HCT116 (cell line): ENCODE data around the gene SLC9A9. TPM values are rescaled to one million over a fixed set of nuclear protein-coding genes. Genes with fewer than 3 reads are reported as not detected.

Experiments used
- ATAC-seq: fragments of 200-7000 bp; cut with Tn5 transposase; 2 replicates; pipeline ENCODE4 v1.9.1; 2020; ENCODE audit warnings: mild to moderate bottlenecking, moderate library complexity
- BruUV-seq: library from RNA; stranded (reverse); fragments of 400-500 nt; replicated peaks from 2 replicates; lab custom pipeline; 2021; lab: Mats Ljungman, UMichigan
- CTCF ChIA-PET: fragments of 300-600 bp; sonication (Branson Sonifier 250); formaldehyde crosslinking; loops from one replicate; lab custom pipeline; 2021; ENCODE audit warnings: antibody characterized with exemption; lab: Charles Lee
- POLR2A ChIA-PET: fragments of 300-600, 350-600 bp; sonication (Branson Sonifier 250); formaldehyde crosslinking; loops from one replicate; lab custom pipeline; 2021; ENCODE audit warnings: antibody characterized with exemption; lab: Charles Lee
- RAD21 ChIA-PET, 2 experiments: fragments of 300-600 bp; sonication (Branson Sonifier 250); formaldehyde crosslinking; loops; one replicate each; lab custom pipeline; 2023; ENCODE audit warnings: low total read pairs in 2 of 2; ENCODE audit not compliant: uncharacterized antibody in 2 of 2, unreplicated experiment in 2 of 2, low non-redundant PET in 1 of 2; lab: Charles Lee
- DNase-seq: peaks from one replicate; pipeline ENCODE4 v3.0.0-alpha.2; 2010; ENCODE audit warnings: low read depth, low spot score
- H2AFZ ChIP-seq: fragments of 200-600 bp; shearing (Covaris generic), sonication (generic); 2 replicates; pipeline ENCODE4 v1.6.1; 2017; ENCODE audit warnings: low read depth, mixed run types, mixed read lengths, antibody characterized with exemption, low read length; ENCODE audit not compliant: poor library complexity, severe bottlenecking
- H3K27ac ChIP-seq: 2 replicates; pipeline ENCODE4 v1.5.1; 2012; ENCODE audit warnings: low read depth, low read length
- H3K27me3 ChIP-seq: fragments of 200-600 bp; sonication (generic); 2 replicates; pipeline ENCODE4 v1.6.1; 2016; ENCODE audit warnings: mixed run types, low read length, mixed read lengths; ENCODE audit not compliant: insufficient read depth
- H3K36me3 ChIP-seq, 2 experiments: fragments of 200-500 bp in 1 of 2; fragments of 200-600 bp in 1 of 2; sonication (Bioruptor generic) in 1 of 2; sonication (generic) in 1 of 2; 2 replicates each; pipeline versions ENCODE4 v1.5.1 to v1.6.1; 2014 to 2016; ENCODE audit warnings: low read length in 2 of 2, inconsistent platforms in 1 of 2, mixed read lengths in 1 of 2, mixed run types in 1 of 2; ENCODE audit not compliant: insufficient read depth in 2 of 2, control insufficient read depth in 1 of 2
- H3K4me1 ChIP-seq, 2 experiments: fragments of 200-600 bp in 1 of 2; sonication (generic) in 1 of 2; 2 replicates each; pipeline versions ENCODE4 v1.5.1 to v1.6.1; 2012 to 2017; ENCODE audit warnings: low read length in 2 of 2, inconsistent platforms in 1 of 2, mild to moderate bottlenecking in 1 of 2, mixed read lengths in 1 of 2, mixed run types in 1 of 2, moderate library complexity in 1 of 2; ENCODE audit not compliant: insufficient read depth in 2 of 2, control insufficient read depth in 1 of 2
- H3K4me2 ChIP-seq: fragments of 200-600 bp; sonication (generic); 2 replicates; pipeline ENCODE4 v1.6.1; 2017; ENCODE audit warnings: mixed run types, low read length, mixed read lengths
- H3K4me3 ChIP-seq, 2 experiments: fragments of 200-600 bp in 1 of 2; sonication (generic) in 1 of 2; replicated peaks in 1 of 2; 2 replicates each; pipeline ENCODE4 v1.5.1; 2011 to 2016; ENCODE audit warnings: low read length in 2 of 2, control low read depth in 1 of 2, low read depth in 1 of 2, mild to moderate bottlenecking in 1 of 2, mixed read lengths in 1 of 2, mixed run types in 1 of 2
- H3K79me2 ChIP-seq: fragments of 200-600 bp; sonication (generic); 2 replicates; pipeline ENCODE4 v1.6.1; 2017; ENCODE audit warnings: mild to moderate bottlenecking, mixed run types, low read length, moderate library complexity, mixed read lengths; ENCODE audit not compliant: insufficient read depth
- H3K9ac ChIP-seq: fragments of 200-600 bp; sonication (generic); 2 replicates; pipeline ENCODE4 v1.6.1; 2016; ENCODE audit warnings: low read length, mixed read lengths
- H3K9me2 ChIP-seq: fragments of 200-600 bp; sonication (generic), shearing (Covaris generic); 2 replicates; pipeline ENCODE4 v1.6.1; 2017; ENCODE audit warnings: mixed run types, mild to moderate bottlenecking, moderate library complexity; ENCODE audit not compliant: insufficient read depth
- H3K9me3 ChIP-seq, 2 experiments: fragments of 200-500 bp in 1 of 2; fragments of 200-600 bp in 1 of 2; sonication (Bioruptor generic) in 1 of 2; sonication (generic) in 1 of 2; 2 replicates each; pipeline ENCODE4 v1.6.1; 2014 to 2017; ENCODE audit warnings: low read length in 2 of 2, mixed read lengths in 2 of 2, inconsistent platforms in 1 of 2, low read depth in 1 of 2, mild to moderate bottlenecking in 1 of 2, mixed run types in 1 of 2, moderate library complexity in 1 of 2; ENCODE audit not compliant: control insufficient read depth in 1 of 2, insufficient read depth in 1 of 2
- H4K20me1 ChIP-seq: fragments of 200-600 bp; sonication (generic), shearing (Covaris generic); 2 replicates; pipeline ENCODE4 v1.6.1; 2017; ENCODE audit warnings: mixed run types, mild to moderate bottlenecking, moderate library complexity; ENCODE audit not compliant: insufficient read depth
- ATF3 ChIP-seq: IDR thresholded peaks from 2 replicates; pipeline ENCODE4 v1.6.1; 2012
- CTCF ChIP-seq, 3 experiments: fragments of 200-600 bp in 1 of 3; sonication (generic) in 1 of 3; IDR thresholded peaks in 2 of 3; conservative IDR thresholded peaks in 1 of 3; 2 replicates each; pipeline ENCODE4 v1.5.1; 2012 to 2017; ENCODE audit warnings: low read depth in 2 of 3, low read length in 2 of 3, antibody characterized with exemption in 1 of 3, borderline replicate concordance in 1 of 3, control low read depth in 1 of 3, mild to moderate bottlenecking in 1 of 3, mixed read lengths in 1 of 3, mixed run types in 1 of 3, moderate library complexity in 1 of 3; ENCODE audit not compliant: insufficient read depth in 1 of 3
- EGR1 ChIP-seq: IDR thresholded peaks from 2 replicates; pipeline ENCODE4 v1.6.1; 2012; ENCODE audit warnings: low read depth
- EZH2 ChIP-seq: fragments of 200-600 bp; sonication (generic); IDR thresholded peaks from 2 replicates; pipeline ENCODE4 v1.6.1; 2017; ENCODE audit warnings: antibody characterized with exemption, mixed run types
- FOSL1 ChIP-seq: IDR thresholded peaks from 2 replicates; pipeline ENCODE4 v1.6.1; 2012; ENCODE audit warnings: low read depth
- MAX ChIP-seq: IDR thresholded peaks from 2 replicates; pipeline ENCODE4 v1.6.1; 2012
- POLR2A ChIP-seq: IDR thresholded peaks from 2 replicates; pipeline ENCODE4 v1.7.0; 2011; ENCODE audit warnings: borderline replicate concordance; ENCODE audit not compliant: insufficient read depth, insufficient read length; ENCODE audit errors: extremely low read depth
- POLR2AphosphoS5 ChIP-seq: IDR thresholded peaks from 2 replicates; pipeline ENCODE4 v1.6.1; 2011; ENCODE audit warnings: mild to moderate bottlenecking, low read depth, low read length, moderate library complexity
- RAD21 ChIP-seq: IDR thresholded peaks from 2 replicates; pipeline ENCODE4 v1.6.1; 2012; ENCODE audit warnings: low read depth, mild to moderate bottlenecking
- SP1 ChIP-seq: IDR thresholded peaks from 2 replicates; pipeline ENCODE4 v1.6.1; 2012; ENCODE audit warnings: low read depth
- ZBTB33 ChIP-seq: IDR thresholded peaks from 2 replicates; pipeline ENCODE4 v1.6.1; 2011; ENCODE audit warnings: mild to moderate bottlenecking, low read length, moderate library complexity; ENCODE audit not compliant: insufficient replicate concordance; ENCODE audit errors: extremely low read depth
- ZFX ChIP-seq: fragments of 450-650 bp; IDR thresholded peaks from 2 replicates; pipeline ENCODE4 v1.6.1; 2017
- ZNF274 ChIP-seq: fragments of 200-500 bp; sonication (Bioruptor generic); IDR thresholded peaks from 2 replicates; pipeline ENCODE4 v1.6.1; 2014; ENCODE audit warnings: mild to moderate bottlenecking, low read depth, low read length, inconsistent platforms
- intact Hi-C: fragments of 100-400 bp; cut with micrococcal nuclease; formaldehyde crosslinking; loops from 2 replicates; pipeline ENCODE4 v1.10.0; 2022
- total RNA-seq: library from RNA; stranded (reverse); gene quantifications from one replicate; pipeline ENCODE4 v1.2.1, GENCODE V29; 2021; ENCODE audit not compliant: unreplicated experiment

The SLC9A9 gene
- total RNA-seq, 1 experiment from 2014 or later = 0.20 TPM

GRCh38 chr3:143811602-143812001, 36.7 kb downstream of the SLC9A9 start:
- no peak for TF ChIP-seq FOSL1
- TF ChIP-seq ZBTB33 = no peak
- TF ChIP-seq ZNF274 = no peak
- no peak for TF ChIP-seq POLR2AphosphoS5
- TF ChIP-seq CTCF (IDR thresholded peaks at IDR 0.05 in 2 of 3, conservative IDR thresholded peaks at IDR 0.05 in 1 of 3; ENCODE audit: borderline replicate concordance in 1 of 3, insufficient read depth in 1 of 3, low read depth in 2 of 3, low read length in 2 of 3) = no peak
- TF ChIP-seq EZH2 = no peak
- TF ChIP-seq EGR1 = no peak
- no peak for TF ChIP-seq ATF3
- TF ChIP-seq POLR2A = no peak
- no peak for TF ChIP-seq SP1
- no peak for TF ChIP-seq RAD21
- TF ChIP-seq MAX = no peak
- no peak for TF ChIP-seq ZFX
- TF ChIP-seq, all 23 proteins: peak for 0
- Histone ChIP-seq H3K4me3 (no peak overlapping the region), H3K27me3 (no peaks in the 10 kb centered on the region), H3K9me3 (no peaks in the 10 kb centered on the region), H3K9ac (no peak overlapping the region), H3K9me2 (no peaks in the 10 kb centered on the region), H3K4me2 (no peak overlapping the region), H3K4me1 (no peaks in the 10 kb centered on the region), H3K36me3 (no peaks in the 10 kb centered on the region), H4K20me1 (no peaks in the 10 kb centered on the region), H3K27ac (no peak overlapping the region), H2AFZ (no peak overlapping the region), H3K79me2 (no peaks in the 10 kb centered on the region)
- DNase-seq = no peak
- ATAC-seq = no peak
- POLR2A ChIA-PET = no interaction called here
- intact Hi-C loops = no loop called here
- CTCF ChIA-PET = no interaction called here
- RAD21 ChIA-PET = no interaction called here
- no TSS peak for BruUV-seq
